ENCODE results near the gene SNX1.

The SNX1 gene

GRCh38 chr15:64162869-64163658 lies 67.3 kb downstream of the SNX1 start, which contains the start of gene PPIB:
TSS of gene PPIB (minus strand) at chr15:64163022. CDS start at chr15:64162986, 36 bp downstream.
- DNase-seq (ENCODE audit: insufficient read length) (peak; percentile 91), FAIRE-seq (peak; percentile 96)
- TF ChIP-seq TAF1 (IDR thresholded peaks at IDR 0.05; ENCODE audit: borderline replicate concordance, low read depth, low read length) (peak; percentile 96), POLR2A (IDR thresholded peaks at IDR 0.05; ENCODE audit: low read depth, low read length) (peak; percentile 98), POLR2AphosphoS5 (IDR thresholded peaks at IDR 0.05; ENCODE audit: low read depth, low read length) (peak; percentile 95)

DNA sequence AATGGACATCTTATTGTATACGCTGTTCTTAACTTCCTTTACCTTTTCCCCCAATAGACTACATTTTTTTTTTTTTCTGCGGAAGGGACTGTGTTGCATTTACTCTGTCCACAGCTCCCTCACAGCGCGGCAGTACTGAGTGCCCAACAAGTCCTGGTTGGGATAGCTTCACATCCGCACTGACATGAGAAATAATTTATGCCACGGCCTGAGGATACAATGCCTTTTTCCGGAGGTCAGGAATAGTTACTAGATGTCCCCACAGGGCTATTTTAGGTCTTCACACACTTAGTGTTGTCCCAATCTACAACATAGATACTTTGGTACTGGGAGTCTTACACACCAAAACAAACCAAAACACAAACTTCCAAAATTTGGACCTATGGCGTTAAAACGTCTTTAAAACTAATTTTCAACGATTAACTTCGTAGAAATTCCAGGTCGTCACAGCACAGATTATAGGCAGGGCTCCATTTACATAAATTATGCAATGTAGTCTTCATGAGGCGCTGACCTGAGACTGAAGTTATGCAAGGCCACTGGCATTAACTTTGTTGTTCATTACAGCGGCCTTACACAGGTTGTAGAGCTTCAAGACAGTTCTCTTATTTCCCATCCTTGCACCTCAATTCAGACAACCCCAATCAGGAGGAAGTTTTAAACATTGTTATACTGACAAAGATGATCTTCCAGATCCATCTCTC lies 68.0 kb downstream of the SNX1 start:
- no peak for DNase-seq (ENCODE audit: insufficient read length)
- TF ChIP-seq TAF1 (IDR thresholded peaks at IDR 0.05; ENCODE audit: borderline replicate concordance, low read depth, low read length), result no peak
- no peak for TF ChIP-seq POLR2A (IDR thresholded peaks at IDR 0.05; ENCODE audit: low read depth, low read length)
- no peak for TF ChIP-seq POLR2AphosphoS5 (IDR thresholded peaks at IDR 0.05; ENCODE audit: low read depth, low read length)
- no peak for FAIRE-seq

- FAIRE-seq (no peak), DNase-seq (ENCODE audit: insufficient read length) (no peak)
- TF ChIP-seq POLR2AphosphoS5 (IDR thresholded peaks at IDR 0.05; ENCODE audit: low read depth, low read length), result no peak
- TF ChIP-seq POLR2A (IDR thresholded peaks at IDR 0.05; ENCODE audit: low read depth, low read length), result no peak
- no peak for TF ChIP-seq TAF1 (IDR thresholded peaks at IDR 0.05; ENCODE audit: borderline replicate concordance, low read depth, low read length)
Observed at GRCh38 chr15:64164436-64164835, 68.7 kb downstream of the SNX1 start.

GRCh38 chr15:64166102-64166890 lies 70.5 kb downstream of the SNX1 start:
- no peak for DNase-seq (ENCODE audit: insufficient read length)
- no peak for TF ChIP-seq POLR2A (IDR thresholded peaks at IDR 0.05; ENCODE audit: low read depth, low read length)
- TF ChIP-seq TAF1 (IDR thresholded peaks at IDR 0.05; ENCODE audit: borderline replicate concordance, low read depth, low read length), result no peak
- no peak for TF ChIP-seq POLR2AphosphoS5 (IDR thresholded peaks at IDR 0.05; ENCODE audit: low read depth, low read length)
- FAIRE-seq, result no peak

GRCh38 chr15:64180235-64180824 lies 84.5 kb downstream of the SNX1 start:
- no peak for FAIRE-seq
- DNase-seq (ENCODE audit: insufficient read length), result no peak
- no peak for TF ChIP-seq POLR2A (IDR thresholded peaks at IDR 0.05; ENCODE audit: low read depth, low read length)
- no peak for TF ChIP-seq POLR2AphosphoS5 (IDR thresholded peaks at IDR 0.05; ENCODE audit: low read depth, low read length)
- no peak for TF ChIP-seq TAF1 (IDR thresholded peaks at IDR 0.05; ENCODE audit: borderline replicate concordance, low read depth, low read length)

DNA sequence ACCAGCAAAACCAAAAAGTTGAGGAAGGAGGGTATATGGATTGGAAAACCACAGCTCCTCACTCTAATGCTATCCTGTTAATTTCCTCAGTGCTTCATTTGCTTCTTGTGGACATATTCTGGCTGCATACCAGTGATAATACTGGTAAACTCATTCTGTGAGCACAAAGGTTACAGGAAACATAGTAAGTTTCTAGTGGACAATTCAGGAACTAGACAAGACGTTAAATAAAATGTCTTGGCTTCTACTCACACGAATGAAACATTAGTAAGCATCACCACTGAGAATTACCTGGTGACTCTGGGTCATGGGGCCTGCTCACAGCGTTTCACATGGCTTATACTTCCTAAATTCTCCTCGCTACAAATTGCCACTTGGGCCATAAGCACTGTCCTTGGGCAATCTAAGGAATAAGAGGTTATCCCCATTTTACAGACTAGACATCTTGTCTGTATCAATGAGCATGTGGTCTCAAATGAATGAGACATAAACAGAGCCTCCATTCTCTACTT lies 87.1 kb downstream of the SNX1 start:
- TF ChIP-seq POLR2AphosphoS5 (IDR thresholded peaks at IDR 0.05; ENCODE audit: low read depth, low read length), result no peak
- no peak for TF ChIP-seq POLR2A (IDR thresholded peaks at IDR 0.05; ENCODE audit: low read depth, low read length)
- TF ChIP-seq TAF1 (IDR thresholded peaks at IDR 0.05; ENCODE audit: borderline replicate concordance, low read depth, low read length), result no peak
- DNase-seq (ENCODE audit: insufficient read length) (no peak), FAIRE-seq (no peak)

GRCh38 chr15:64185146-64185911 lies 89.5 kb downstream of the SNX1 start:
- TF ChIP-seq POLR2A (IDR thresholded peaks at IDR 0.05; ENCODE audit: low read depth, low read length) (no peak), TAF1 (IDR thresholded peaks at IDR 0.05; ENCODE audit: borderline replicate concordance, low read depth, low read length) (no peak), POLR2AphosphoS5 (IDR thresholded peaks at IDR 0.05; ENCODE audit: low read depth, low read length) (no peak)
- no peak for FAIRE-seq
- DNase-seq (ENCODE audit: insufficient read length), result no peak

GRCh38 chr15:64187396-64188191 lies 91.8 kb downstream of the SNX1 start:
- TF ChIP-seq POLR2A (IDR thresholded peaks at IDR 0.05; ENCODE audit: low read depth, low read length) (no peak), POLR2AphosphoS5 (IDR thresholded peaks at IDR 0.05; ENCODE audit: low read depth, low read length) (no peak), TAF1 (IDR thresholded peaks at IDR 0.05; ENCODE audit: borderline replicate concordance, low read depth, low read length) (no peak)
- DNase-seq (ENCODE audit: insufficient read length) (no peak), FAIRE-seq (no peak)

Measured in GM12892 (cell line).